ENCODE measurements around the gene DGKB.

DGKB gene

GRCh38 chr7:14207138-14207537, 695.4 kb downstream of the DGKB start:
- H3K4me3 ChIP-seq (replicated peaks; ENCODE audit: insufficient read depth, low read length), result no peak overlapping the region
- TF ChIP-seq POLR2AphosphoS5 (IDR thresholded peaks at IDR 0.05; ENCODE audit: low read depth), result no peak
- TF ChIP-seq REST (IDR thresholded peaks at IDR 0.05; ENCODE audit: insufficient replicate concordance, low read depth), result no peak
- TF ChIP-seq CTCF (IDR thresholded peaks at IDR 0.05; ENCODE audit: insufficient read depth, low read length), result no peak
- no peak for TF ChIP-seq GABPA (IDR thresholded peaks at IDR 0.05; ENCODE audit: low read depth)
- no peak for TF ChIP-seq SPI1 (IDR thresholded peaks at IDR 0.05; ENCODE audit: borderline replicate concordance, low read depth)
- no peaks in the 10 kb centered on the region for H3K27me3 ChIP-seq (ENCODE audit: insufficient read depth, poor library complexity, severe bottlenecking)
- no peak for DNase-seq (ENCODE audit: low read depth in 1 of 2, low spot score in 1 of 2)
- no peak overlapping the region for H3K27ac ChIP-seq (replicated peaks)

GRCh38 chr7:14206121-14206520, 696.4 kb downstream of the DGKB start:
- Histone ChIP-seq H3K4me3 (replicated peaks; ENCODE audit: insufficient read depth, low read length) (no peak overlapping the region), H3K27me3 (ENCODE audit: insufficient read depth, poor library complexity, severe bottlenecking) (no peaks in the 10 kb centered on the region), H3K27ac (replicated peaks) (no peak overlapping the region)
- DNase-seq (ENCODE audit: low read depth in 1 of 2, low spot score in 1 of 2), result no peak
- TF ChIP-seq REST (IDR thresholded peaks at IDR 0.05; ENCODE audit: insufficient replicate concordance, low read depth), result no peak
- no peak for TF ChIP-seq CTCF (IDR thresholded peaks at IDR 0.05; ENCODE audit: insufficient read depth, low read length)

- Histone ChIP-seq H3K4me3 (replicated peaks; ENCODE audit: insufficient read depth, low read length) (no peak overlapping the region), H3K27ac (replicated peaks) (no peak overlapping the region), H3K27me3 (ENCODE audit: insufficient read depth, poor library complexity, severe bottlenecking) (peaks cover 2% of the 10 kb centered on the region)
- TF ChIP-seq CTCF (IDR thresholded peaks at IDR 0.05; ENCODE audit: insufficient read depth, low read length) (no peak), SPI1 (IDR thresholded peaks at IDR 0.05; ENCODE audit: borderline replicate concordance, low read depth) (no peak), GABPA (IDR thresholded peaks at IDR 0.05; ENCODE audit: low read depth) (no peak)
- DNase-seq (ENCODE audit: low read depth in 1 of 2, low spot score in 1 of 2), result no peak
These were observed 701.2 kb downstream of the DGKB start for GRCh38 chr7:14201353-14201752.

- no peak overlapping the region for H3K4me3 ChIP-seq (replicated peaks; ENCODE audit: insufficient read depth, low read length)
- no peak for DNase-seq (ENCODE audit: low read depth in 1 of 2, low spot score in 1 of 2)
- TF ChIP-seq SPI1 (IDR thresholded peaks at IDR 0.05; ENCODE audit: borderline replicate concordance, low read depth) (no peak), REST (IDR thresholded peaks at IDR 0.05; ENCODE audit: insufficient replicate concordance, low read depth) (no peak), POLR2AphosphoS5 (IDR thresholded peaks at IDR 0.05; ENCODE audit: low read depth) (no peak), GABPA (IDR thresholded peaks at IDR 0.05; ENCODE audit: low read depth) (no peak), CTCF (IDR thresholded peaks at IDR 0.05; ENCODE audit: insufficient read depth, low read length) (no peak)
- no peak overlapping the region for H3K27ac ChIP-seq (replicated peaks)
- H3K27me3 ChIP-seq (ENCODE audit: insufficient read depth, poor library complexity, severe bottlenecking), result peaks cover 2% of the 10 kb centered on the region
These were observed 703.2 kb downstream of the DGKB start for GRCh38 chr7:14199336-14199735.
